GM12875 (cell line): Measurements from ENCODE around the gene RXRA.
A peak's percentile ranks its signal among the peaks of the same experiment; 100 is the strongest.

Experiments used
- H3K4me3 ChIP-seq: one replicate; pipeline ENCODE4 v1.5.1; 2011; ENCODE audit warnings: low read depth, low read length, control low read depth
- TF ChIP-seq, protein P1 (sequence below): IDR thresholded peaks from 2 replicates; pipeline ENCODE4 v1.5.1; 2011; ENCODE audit warnings: low read depth, mild to moderate bottlenecking, control low read depth, inconsistent platforms, low read length, moderate library complexity, borderline replicate concordance; ENCODE audit not compliant: insufficient read depth

Gene RXRA

DNA sequence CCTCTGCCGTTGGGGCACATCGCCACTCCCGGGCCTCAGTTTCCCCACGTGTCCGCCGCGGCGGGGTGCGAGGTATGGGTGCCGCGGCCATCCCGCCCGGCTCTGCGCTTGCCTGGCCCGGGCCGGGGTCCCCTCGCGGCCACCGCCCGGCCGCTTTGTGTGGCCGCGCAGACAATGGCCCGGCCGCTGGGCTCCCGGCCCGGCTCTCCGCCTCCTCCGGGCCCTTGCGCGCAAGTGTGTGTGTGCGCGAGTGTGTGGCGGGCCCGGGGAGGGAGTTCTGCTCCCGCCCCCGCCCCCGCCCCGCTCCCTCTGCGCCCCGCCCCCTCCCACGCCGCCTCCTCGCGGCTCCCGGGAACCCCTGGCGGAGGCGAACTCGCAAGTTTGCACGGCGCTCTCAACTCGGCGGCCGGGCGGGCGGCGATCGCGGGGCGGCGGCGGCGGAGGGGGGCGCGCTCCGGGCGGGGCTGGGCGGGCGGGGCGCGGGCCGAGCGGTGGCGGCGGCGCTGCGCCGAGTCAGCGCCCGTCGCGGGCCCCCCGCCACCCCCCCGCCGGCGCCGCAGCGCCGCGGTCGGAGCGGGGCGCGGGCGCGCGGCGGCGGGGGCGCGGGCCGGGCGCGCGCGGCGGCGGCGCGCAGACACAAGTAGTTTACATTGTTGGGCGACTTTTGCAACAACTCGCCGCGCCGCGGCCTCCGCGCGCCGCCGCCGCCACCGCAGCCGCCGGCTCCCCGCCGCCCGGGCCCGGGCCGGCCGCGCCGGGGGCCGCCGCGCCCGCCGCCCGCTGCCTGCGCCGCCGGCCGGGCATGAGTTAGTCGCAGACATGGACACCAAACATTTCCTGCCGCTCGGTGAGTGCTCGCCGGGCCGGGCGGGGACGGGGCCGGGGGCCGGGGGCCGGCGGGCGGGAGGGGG is at the start of gene RXRA:
RXRA (plus strand) TSS at position 643 of the 911 bp plus-strand sequence; CDS start at position 820, 177 bp downstream.
- TF ChIP-seq, protein P1, sequence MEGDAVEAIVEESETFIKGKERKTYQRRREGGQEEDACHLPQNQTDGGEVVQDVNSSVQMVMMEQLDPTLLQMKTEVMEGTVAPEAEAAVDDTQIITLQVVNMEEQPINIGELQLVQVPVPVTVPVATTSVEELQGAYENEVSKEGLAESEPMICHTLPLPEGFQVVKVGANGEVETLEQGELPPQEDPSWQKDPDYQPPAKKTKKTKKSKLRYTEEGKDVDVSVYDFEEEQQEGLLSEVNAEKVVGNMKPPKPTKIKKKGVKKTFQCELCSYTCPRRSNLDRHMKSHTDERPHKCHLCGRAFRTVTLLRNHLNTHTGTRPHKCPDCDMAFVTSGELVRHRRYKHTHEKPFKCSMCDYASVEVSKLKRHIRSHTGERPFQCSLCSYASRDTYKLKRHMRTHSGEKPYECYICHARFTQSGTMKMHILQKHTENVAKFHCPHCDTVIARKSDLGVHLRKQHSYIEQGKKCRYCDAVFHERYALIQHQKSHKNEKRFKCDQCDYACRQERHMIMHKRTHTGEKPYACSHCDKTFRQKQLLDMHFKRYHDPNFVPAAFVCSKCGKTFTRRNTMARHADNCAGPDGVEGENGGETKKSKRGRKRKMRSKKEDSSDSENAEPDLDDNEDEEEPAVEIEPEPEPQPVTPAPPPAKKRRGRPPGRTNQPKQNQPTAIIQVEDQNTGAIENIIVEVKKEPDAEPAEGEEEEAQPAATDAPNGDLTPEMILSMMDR: no peak
- peak within 1 kb of the TSS; percentile 41 for H3K4me3 ChIP-seq

- TF ChIP-seq, protein P1: no peak
- H3K4me3 ChIP-seq: no peak overlapping the region
Measured at GRCh38 chr9:134278286-134278685, 48.0 kb upstream of the RXRA start.

- TF ChIP-seq, protein P1: no peak
- H3K4me3 ChIP-seq: no peak overlapping the region
Measured at GRCh38 chr9:134278974-134279640, 47.1 kb upstream of the RXRA start.

DNA sequence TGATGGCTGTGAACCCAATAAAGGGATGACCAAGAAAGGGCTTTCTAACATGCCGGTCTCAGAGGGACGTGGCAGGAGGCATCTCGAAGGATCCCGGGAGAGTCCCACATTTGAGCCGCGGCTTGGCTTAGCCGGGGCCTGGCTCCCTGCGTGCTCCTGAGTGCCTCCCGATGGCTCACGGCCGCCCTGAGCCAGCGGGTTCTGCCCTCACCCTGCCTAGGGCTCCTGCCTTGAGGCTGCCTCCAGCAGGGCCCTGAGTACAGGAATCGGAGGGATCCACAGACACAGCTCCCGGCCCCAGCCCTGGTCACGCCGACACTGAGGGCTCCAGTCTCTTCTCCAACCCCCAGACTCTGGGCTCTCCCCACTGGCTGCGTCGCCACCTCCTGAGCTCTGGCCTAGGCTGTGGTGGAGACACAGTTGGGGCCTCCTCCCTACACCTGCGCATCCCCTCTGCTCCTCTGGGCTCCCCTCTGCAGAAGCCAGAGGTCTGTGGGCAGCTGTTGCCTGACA is 44.1 kb upstream of the RXRA start:
- TF ChIP-seq, protein P1: no peak
- H3K4me3 ChIP-seq: no peak overlapping the region

DNA sequence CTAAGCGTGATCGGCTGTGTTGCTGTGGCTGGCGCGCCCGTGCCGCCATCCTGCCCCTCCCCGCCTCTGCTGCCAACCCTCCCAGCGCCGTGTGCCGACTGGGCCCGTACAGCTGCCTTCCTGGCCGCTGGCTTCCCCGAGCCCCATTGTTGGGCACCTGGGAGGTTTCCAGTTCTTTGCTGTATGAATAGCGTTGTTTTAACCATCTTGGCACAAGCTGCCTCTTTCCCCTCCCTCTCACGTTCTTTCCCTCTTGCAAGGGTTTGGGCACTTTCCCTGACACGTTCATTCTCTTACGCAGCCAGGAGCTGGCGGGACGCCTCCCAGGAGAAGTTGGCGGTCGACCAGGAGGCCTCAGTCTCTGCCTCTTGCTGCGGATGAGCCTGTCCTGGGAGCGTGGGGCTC is 43.1 kb upstream of the RXRA start:
- TF ChIP-seq, protein P1: no peak
- no peak overlapping the region for H3K4me3 ChIP-seq

- no peak overlapping the region for H3K4me3 ChIP-seq
- TF ChIP-seq, protein P1: no peak
Measured at GRCh38 chr9:134283692-134284265, 42.5 kb upstream of the RXRA start.
